ENCODE measurements around the gene NT5C1A.

Gene NT5C1A

DNA sequence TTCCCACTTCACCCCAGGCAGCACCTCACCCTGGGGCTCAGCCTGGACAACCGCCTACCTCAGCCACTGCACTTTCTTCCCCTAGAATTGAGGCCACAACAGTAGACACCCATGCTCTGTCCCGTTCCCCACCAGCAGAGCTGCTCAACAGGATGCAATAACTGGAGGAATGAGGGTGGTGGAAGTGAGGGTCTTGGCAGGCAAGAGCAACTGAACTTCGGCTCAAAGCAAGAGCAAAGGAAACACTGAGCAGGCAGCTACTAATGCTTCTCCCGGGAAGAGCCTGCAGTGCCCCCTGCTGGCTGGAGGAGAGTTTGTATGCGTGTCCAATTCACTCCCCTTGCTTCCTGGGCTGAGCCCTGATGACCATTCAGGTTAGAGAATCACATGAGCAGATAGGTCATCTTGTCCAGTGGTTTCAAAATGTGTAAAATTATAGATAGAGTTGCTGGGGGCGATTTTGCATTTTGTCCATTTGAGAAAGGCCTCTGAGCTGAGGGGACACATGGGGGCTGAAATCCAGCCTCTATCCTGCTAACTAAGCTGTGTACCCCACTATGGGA is 13.9 kb downstream of the NT5C1A start:
- DNase-seq: peak; percentile 85

DNA sequence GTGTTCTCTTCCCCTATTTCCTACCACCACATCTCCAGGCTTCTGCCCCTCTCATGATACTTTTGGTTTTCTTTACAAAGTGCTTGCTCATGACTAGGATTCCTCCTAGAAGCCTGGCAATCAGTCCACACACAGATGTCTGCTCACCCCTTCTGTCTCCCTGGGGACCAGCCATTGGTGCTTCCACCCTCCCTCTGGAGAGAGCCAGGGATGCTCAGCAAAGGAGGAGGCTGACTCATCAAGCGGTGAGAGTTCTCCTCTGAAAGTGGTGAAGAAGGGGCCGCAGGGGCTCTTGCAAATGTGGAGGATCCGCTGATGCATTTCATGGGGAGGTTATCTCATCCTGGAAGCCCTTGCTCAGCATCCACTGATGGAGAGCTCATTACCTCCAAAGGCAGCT is 14.5 kb downstream of the NT5C1A start:
- DNase-seq: no peak

DNA sequence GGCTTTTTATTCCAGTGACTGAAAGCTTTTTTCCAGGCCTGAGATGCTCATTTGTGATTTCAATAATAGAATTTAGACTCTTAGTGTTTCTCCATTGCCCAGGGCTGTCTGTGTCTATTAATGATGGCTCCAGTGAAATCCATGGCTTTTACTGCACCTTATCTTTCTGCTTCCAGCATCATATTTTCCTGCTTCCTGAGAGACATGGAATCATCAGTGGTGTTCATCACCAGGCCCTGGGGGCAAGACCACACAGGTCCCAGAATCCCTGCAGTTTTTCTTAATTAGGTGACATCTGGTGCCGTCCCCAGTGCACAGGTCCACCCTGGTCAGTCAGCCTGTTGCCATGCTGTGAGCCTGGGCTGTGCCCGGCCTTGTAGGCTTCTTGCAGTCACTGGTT is 15.5 kb downstream of the NT5C1A start:
- no peak for DNase-seq

DNA sequence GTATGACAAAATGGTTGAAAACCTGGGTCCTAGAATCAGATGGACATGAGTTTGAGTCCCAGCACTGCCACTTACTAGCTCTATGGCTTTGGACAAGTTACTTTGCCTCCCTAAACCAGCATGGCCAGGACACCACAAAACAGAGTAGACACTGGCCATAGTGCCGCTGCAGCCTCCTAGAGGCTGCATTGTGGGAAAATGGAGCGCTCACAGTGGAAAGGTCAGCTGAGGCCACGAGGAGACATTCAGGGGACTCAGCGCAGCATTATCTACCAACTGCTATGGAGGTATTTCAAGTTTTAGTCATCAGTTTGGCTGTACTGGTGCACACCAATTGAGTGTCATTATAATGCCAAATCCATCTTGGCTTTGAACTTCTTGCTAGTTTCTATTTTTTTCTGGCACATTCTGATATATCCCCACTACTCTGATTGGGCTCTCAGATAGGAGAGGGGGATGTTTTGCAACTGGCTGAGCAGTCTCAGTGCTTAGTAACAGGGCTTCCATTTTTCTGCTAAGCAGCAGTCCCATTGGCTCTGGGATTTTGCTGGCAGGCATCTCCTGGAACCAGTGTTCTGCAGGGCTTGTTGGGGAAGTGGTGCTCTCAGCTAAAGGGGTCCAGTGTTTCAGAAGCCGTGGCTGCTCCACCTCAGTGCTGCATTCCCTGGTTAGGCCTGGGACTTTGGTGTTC is 16.2 kb downstream of the NT5C1A start:
- no peak for DNase-seq

DNA sequence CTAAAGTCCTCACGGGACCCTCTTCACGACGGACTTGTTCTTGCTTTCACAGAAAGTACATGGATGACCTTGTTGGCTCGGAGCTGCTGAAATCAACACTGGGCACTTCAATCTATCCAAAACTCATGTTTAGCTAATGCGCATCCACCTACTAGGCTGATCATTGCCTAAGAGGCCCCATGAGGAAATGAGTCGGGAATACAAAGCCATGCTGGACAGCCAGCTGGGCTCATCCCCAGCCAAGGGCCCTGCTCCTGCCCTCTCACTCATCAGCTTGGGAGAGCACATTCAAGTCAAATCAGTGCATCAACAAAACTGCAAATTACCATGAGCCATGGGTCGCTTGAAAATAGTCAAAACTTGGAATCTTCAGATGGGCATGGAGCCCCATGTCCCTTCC is 17.6 kb downstream of the NT5C1A start:
- DNase-seq: no peak

DNA sequence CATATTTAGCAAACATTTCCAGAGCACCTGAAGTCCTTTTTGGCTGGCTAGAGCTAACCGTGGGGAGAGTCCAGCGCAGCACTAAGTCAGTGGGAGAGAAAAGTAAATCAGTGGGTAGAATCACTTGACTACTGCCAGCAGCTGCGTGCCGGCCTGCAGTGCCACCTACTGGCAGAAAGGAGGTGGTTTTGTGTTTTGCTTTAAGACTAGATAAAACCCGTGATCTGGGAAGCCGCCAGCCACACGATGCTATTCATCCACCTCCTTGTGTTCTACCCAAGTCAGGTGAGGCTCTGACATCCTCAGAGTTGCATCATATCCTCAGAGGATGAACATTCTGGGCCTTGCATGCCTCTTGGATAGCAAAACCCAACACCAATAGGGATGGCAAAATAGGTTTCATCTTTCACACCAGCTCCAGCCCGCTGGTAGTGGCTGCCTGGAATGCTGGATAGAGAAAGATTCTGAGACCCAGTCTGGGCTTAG is 18.3 kb downstream of the NT5C1A start:
- peak; percentile 84 for DNase-seq

DNA sequence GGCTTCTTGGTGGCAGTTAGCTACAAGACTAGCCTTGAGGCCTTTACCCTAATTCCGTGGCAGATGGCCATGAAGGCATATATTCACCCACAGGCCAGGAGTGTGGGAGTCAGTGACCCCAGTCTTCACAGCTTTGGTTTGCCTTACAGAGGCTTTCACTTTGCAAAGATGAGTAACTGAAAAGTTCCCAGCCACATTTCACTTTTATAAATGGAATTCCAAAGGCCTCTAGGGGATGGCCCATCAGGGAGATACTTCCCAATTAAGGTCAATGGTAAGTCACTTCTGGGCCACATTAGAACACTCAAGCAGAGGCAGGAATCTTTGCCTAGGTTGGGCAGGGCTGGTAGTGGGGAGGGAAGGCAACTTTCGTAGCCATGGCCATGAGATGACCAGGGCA is 19.4 kb downstream of the NT5C1A start:
- no peak for DNase-seq

DNA sequence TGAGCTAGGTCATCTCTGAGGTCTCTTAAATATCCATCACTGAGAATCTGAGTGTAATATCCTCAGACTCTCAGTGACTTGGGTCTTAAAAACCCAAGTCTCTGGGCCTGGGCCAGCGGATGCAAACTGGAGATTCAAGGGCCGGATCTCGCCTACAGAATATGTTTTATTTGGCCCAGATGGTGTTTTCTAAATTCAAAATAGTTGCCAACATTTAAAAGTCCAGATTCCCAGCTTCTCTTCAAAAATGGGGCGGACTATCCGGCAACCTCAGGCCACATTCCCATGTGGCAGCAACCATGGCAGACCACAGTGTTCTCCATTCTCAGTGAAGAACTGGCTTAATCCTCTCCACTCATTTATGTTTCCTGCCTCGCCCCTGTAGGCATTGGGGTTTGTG is 19.8 kb downstream of the NT5C1A start:
- no peak for DNase-seq

DNA sequence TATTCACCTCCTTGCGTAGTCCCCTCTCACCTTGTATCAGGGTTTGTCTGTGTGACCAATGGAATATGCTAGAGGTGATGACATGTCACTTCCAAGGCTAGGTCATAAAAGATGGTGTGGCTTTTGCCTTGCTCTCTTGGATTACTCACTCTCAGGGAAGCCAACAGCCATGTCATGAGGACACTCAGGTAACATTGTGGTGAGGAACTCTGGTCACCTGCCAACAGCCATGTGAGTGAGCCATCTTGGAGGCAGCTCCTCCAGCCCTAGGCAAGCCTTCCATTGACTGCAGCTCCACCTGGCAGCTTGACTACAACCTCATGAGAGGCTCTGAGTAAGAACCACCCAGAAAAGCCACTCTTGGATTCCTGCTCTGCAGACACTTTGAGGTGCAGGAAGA is 21.5 kb downstream of the NT5C1A start:
- no peak for DNase-seq

DNA sequence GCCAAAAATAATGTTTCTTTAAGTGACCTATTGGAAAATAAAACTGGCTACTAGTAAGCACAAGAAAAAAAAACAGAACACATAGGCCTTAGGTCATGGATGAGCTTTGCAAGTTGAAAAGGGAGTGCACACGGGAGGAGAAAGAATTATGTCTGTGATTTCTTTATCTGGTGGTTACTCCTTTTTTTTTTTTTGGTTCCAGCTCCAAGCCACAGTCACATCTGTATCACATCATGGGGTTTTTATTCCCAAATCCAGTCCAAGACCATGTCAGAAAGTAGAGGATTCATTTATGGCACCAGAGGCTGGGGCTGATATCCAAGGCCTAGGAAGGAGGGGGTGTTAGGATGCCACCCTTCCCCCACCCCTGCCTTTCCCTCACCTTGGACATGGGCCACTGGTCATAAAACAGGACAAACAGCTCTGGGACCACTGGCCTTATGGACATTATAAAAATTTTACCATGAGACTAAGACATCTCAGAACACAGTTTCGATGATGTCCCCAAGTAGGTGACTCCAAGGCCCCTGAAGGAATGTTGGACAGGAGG is 22.2 kb downstream of the NT5C1A start:
- no peak for DNase-seq

DNA sequence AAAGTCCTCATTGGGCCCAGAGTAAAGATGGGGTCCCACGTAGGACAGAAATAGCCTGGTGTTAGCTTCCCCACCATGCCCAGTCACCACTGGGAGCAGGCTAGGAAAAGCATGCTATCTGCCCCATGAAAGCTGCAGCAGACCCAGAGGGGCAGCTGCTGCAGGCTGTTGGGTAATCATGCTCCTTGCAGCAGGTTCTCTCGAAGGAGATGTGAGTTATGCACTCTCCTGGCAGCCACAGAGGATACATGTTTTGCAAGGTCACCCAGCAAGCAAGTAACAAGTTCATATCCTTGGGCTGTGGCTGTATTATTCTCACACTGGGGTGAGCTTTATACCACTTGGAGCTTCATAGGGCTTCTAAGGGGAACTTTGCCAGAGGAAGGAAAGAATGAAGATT is 23.4 kb downstream of the NT5C1A start:
- no peak for DNase-seq

DNA sequence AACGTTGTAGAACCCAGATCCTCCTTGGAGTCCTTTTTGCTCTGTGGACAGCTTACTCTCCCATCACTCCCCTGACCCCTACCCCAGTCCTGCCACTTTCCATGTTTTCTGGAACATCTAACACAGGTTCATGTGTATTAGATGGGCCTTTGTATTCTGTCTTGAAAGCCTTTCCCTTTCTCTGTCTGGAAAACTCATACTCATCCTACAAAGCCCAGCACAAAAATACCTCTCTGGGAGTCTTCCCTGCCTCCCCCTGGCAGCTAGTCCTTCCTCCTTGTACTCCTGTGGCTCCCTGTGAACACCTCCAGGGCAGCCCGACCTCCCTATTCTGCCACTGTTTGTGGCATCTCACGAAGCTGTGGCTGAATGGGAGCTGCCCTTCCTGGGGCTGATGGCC is 24.7 kb downstream of the NT5C1A start:
- DNase-seq: no peak

DNA sequence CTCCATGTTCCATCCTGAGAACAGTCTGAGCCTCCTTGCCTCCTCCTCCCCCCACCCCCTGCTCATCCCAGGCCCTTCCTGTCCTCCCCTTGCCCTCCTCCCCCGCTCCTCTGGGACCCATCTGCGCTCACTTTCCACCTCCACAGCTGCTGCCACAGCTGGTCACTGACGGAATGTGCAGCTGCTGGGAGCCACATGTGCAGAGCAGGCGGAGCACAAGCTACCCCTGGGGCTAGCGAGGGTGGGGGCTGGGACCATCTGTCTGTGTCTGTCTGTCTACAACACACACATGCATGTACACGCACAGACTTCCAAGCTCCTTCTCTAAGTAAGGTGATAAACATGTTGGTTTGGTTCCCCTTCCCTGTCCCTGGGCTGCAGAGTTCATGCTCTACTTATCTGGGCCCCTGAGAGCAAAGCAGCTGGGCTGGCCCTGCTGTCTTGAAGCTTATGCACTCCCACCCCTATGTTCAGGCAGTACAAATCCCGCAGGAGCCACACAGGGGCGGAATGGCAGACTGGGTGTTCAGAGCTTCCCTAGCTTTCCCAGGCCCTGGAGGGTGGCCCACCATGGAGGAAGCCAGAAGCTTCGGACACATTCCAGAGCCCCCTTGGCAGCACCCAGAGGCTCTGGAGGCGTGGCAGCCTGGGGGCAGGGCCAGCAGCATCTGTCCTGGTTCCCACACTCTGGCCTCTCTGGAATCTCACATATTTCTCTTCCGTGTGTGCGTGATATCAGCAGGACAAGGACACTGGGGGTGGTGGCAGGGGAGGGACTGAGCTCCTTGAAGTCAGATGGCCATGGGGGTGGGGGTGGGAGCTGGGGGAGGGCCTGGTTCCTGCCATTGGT is 25.4 kb downstream of the NT5C1A start:
- DNase-seq: no peak

DNA sequence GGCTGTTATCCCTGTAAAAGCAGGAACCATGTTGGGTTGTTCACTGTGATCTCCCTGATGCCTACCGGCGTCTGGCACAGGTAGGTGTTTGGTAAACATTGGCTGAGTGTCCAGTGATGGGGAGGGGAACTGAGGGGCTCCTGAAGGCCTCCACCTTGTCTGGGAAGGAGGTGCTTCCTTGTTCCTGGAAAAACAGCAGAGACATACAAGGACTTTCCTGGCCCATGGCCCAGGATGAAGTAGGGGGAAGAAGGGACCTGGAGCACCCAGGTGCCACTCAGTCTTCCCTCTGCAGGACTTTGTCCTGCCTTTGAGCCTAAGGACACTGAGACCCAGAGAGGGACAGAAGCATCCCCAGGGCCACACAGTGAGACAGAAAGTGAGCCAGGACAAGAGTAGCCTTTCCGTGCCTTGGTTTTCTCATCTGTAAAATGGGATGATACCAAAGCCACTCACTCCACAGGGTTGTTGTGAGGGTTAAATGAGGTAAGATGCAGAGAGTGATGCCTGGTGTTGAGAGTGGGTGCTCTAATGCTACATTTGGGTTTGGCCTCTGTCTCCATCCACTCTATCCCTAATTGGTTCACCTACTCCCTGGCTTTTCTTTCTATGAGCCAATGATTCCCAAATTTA is 26.4 kb downstream of the NT5C1A start:
- DNase-seq: no peak

DNA sequence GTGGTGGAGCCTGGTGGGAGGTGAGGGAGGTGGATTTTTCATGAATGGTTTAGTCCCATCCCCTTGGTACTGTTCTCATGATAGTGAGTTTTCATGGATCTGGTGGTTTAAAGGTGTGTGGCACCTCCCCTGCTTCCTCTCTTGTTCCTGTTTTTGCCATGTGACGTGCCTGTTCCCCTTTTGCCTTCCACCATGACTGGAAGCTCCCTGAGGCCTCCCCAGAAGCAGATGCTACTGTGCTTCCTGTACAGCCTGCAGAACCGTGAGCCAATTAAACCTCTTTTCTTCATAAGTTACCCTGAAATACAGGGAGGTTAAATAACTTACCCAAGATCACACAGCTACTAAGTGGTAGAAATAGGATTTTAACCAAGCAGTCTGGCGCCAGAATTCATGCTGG is 28.2 kb downstream of the NT5C1A start:
- no peak for DNase-seq

DNA sequence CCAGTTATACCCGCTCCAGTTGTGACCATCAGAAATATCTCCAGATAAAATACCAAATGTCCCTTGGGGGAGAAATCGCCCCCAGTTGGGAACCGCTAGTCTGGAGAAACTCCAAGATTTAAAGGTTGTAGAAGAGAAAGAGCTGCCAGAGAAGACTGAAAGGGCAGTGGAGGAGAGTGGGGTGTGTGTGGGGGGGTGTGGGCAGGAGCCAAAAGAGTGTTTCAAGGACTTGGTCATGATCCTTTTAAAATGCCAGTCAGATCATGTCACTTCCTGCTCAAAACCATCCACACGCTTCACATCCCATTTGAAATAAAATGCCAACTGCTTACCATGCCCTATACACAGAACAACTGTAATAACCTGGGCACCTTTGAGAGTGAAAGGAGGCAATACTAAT is 29.1 kb downstream of the NT5C1A start:
- no peak for DNase-seq

DNA sequence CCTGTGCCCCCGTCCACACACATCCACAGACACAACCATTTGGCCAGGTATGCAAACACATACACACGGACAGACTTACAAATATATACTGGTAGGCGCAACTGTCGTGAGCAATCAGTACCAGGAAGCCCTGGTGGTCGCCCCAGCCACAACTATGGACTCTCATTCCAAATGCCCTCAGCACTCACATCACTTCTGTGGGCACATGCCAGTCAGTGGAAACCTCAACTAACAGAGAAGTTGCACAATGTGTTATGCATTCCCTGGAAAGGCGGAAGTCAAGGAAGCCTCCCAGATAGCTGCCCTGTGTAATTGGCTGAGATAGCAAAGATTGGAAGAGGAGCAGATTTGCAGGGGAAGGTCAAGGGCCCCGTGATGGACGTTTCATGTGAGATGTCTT is 31.0 kb downstream of the NT5C1A start:
- DNase-seq: no peak

DNA sequence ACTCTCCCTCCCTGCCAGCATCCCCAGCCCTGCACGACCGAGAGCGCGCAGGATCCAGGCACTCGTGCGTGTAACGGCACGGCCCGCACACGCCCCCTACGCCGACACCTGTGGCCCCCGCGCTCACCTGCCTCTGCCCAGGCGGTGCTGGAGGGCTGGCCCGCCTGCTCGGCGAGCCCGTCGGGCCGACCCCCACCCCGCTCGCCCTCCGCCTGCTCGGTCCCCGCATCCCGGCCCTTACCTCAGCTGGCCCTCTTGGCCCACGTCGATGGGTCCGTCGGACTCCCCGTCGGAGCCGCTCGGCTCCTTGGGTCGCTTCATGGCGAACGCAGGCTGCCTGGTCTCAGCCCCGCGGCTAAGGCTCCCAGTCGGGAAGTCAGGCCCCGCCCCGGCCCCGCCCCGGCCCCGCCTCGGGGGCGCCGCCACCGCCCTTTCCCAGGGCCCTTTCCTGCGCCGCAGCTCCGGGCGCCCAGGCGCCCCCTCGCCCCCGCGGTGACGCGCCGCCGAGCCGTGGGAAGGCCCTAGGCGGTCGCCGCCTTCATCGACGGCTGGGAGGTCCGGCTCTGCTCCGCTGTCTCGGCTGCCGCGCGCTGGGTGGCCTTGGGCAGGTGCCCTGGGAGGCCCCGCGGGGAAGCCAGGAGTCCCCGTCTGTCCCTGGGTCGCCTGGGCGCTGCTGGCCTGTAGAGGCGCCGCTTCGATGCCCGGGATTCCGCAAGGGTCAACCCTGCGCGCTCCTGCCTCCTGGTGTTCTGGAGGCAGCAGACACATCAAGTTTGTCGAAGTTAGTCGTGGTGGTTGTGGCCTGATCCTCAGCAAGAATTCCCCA is 32.4 kb downstream of the NT5C1A start, which contains the start of gene HEYL:
TSS of gene HEYL (minus strand) at position 339 of the 826 bp plus-strand sequence. CDS start at position 321, 18 bp downstream.
- peak; percentile 65 for DNase-seq

DNA sequence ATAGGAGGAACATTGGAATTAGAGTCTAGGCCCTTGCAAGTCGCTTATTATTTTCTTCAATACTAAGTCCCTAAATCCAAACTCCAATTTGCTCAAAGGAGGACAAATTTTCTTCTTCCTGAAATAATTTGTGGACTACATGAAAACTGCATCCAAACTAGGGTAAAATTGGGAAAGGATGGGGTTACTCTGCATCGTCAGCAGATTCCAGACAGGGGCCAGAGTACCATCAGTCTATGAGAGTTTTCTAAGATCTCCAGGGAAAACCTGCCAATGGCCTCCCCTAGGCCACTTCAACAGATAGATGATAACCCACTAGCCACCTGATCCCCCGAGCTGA is 33.0 kb downstream of the NT5C1A start:
- no peak for DNase-seq

DNA sequence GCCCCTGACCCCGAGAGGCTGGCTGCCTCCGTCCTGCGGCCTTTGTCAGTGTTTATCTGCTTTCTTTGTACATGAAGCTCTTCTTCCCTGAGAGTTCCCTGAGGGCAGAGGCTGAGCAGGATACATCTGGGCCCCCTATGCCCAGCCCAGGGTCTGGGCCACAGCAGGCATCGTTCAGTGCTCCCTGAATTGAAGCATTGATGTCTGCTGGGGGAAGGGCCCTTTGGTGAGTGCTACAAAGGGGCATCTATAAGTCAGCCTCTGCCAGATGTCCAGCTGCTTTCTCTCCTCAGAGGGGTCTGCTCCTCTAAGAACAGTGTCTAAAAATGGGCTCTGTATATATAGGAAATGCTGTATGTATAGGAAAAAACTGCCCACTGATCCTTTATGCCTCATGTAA is 34.5 kb downstream of the NT5C1A start:
- DNase-seq: no peak

DNA sequence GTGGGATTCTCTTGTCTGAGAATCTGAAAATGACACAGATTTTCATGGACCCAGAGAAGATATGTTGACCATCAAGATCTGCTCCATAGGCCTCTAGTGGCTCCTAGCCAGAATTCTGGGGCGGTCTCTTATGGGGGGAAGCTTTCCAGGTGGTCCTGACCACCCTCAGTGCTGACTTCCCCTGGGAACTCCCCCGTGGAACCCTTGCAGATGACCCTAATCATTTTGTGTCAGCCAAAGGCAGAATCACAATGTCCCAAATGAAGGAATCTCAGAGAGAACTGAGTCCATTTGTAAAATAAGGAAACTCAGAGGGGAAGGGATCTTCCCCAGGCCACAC is 36.1 kb downstream of the NT5C1A start:
- DNase-seq: no peak

DNA sequence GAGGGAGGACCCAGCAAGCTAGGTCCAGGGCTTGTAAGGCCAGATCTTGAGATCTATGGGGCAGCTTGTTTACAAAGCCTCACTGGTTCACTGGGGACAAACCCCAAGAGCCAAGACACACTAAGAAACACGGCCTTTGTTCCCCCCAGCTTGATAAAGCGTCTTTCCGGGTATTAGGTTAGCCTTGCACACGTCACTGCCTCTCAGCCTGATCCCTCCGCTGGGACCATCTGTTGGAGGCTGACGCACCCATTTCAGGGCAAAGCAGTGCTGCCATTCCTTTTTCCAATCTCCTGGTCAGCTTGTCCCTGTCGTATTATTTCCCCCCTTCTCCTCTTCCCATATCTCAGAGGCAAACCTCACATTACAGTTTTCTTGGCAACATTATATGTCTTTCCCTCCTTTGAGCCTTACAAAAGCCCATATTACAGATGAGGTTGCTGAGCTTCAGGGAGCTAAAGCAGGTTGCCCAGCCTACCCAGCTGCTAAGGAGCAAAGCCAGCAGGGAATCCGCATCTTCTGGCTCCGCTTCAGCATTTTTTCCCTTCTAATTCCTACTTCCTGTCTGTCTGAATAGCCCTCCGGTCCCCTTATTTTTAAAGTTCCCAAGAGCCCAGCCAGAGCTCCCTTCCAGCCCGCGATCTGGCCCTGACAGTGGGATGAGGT is 36.6 kb downstream of the NT5C1A start:
- no peak for DNase-seq

Measured in activated CD4-positive, alpha-beta T cell treated with anti-CD3 and anti-CD28 coated beads, Interleukin-10, Interleukin-2, amounts not matched to agents 100 ng/mL and 50 ng/mL, durations not matched to agents 16 hours and 8 hours (primary cell).